ENCODE data around the gene CD40LG. TPM values are rescaled to one million over a fixed set of nuclear protein-coding genes. Genes with fewer than 3 reads are reported as not detected.

The CD40LG gene
- total and polyA plus RNA-seq, 7 donors, result 0.25 TPM; not detected in 6

GRCh38 chrX:136627409-136627808, 20.5 kb upstream of the CD40LG start:
- WGBS, 3 donors, result 75 to 87% (median 83%) methylated on average over 4 of the region's 4 CpGs
- no peak overlapping the region for H3K4me3 ChIP-seq
- intact Hi-C loops (cut with DNase I), result no loop called here

DNA sequence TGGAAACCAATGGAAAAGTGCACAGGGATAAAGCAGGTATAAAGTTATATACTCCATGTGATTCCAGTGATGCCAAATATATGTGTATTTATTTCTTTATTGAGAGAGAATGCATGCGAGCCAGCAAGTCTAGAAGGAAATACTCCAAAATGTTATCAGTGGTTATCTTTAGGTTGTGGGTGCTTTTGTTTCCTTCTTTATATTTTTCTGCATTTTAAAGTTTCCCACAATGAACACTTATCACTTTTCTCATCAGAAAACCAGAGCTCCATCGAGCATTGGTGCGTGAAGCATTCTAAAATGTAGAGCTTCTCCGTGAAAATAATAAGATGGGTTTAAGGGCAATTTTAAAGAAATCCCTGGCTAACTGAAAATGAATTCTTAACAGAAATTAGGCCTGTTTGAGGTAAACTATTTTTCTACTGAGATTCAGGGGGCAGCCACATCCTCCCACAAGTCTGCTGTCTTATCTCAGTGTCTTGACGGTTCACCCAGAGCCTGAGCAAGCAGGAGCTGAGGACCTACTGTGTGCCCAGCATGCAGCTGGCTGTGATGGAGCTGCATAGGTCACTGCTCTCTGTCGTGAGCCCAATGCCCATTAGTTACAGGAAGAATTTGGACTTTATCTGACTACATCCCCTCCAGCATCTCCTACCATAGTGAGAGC, 18.7 kb upstream of the CD40LG start:
- no peak overlapping the region for H3K4me3 ChIP-seq
- peaks cover 0 to 16% (median 0%) of the 10 kb centered on the region in 3 donors for H3K27me3 ChIP-seq (ENCODE audit: insufficient read depth in 3 of 3, low read length in 2 of 3)
- 64 to 75% (median 74%) methylated on average over 6 of the region's 6 CpGs for WGBS, 3 donors
- intact Hi-C loops (cut with DNase I), result no loop called here
- no peak for DNase-seq
- no peaks in the 10 kb centered on the region for H3K4me1 ChIP-seq
- TF ChIP-seq, protein P1, sequence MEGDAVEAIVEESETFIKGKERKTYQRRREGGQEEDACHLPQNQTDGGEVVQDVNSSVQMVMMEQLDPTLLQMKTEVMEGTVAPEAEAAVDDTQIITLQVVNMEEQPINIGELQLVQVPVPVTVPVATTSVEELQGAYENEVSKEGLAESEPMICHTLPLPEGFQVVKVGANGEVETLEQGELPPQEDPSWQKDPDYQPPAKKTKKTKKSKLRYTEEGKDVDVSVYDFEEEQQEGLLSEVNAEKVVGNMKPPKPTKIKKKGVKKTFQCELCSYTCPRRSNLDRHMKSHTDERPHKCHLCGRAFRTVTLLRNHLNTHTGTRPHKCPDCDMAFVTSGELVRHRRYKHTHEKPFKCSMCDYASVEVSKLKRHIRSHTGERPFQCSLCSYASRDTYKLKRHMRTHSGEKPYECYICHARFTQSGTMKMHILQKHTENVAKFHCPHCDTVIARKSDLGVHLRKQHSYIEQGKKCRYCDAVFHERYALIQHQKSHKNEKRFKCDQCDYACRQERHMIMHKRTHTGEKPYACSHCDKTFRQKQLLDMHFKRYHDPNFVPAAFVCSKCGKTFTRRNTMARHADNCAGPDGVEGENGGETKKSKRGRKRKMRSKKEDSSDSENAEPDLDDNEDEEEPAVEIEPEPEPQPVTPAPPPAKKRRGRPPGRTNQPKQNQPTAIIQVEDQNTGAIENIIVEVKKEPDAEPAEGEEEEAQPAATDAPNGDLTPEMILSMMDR (IDR thresholded peaks at IDR 0.05), result no peak
- H3K9me3 ChIP-seq, result no peaks in the 10 kb centered on the region
- no peak overlapping the region for H3K27ac ChIP-seq
- no peaks in the 10 kb centered on the region for H3K36me3 ChIP-seq (ENCODE audit: insufficient read depth in 1 of 2, low read depth in 1 of 2)
- no peak for ATAC-seq

More at GRCh38 chrX:136627409-136627808, 20.5 kb upstream of the CD40LG start:
- H3K9me3 ChIP-seq, result no peaks in the 10 kb centered on the region
- H3K36me3 ChIP-seq (ENCODE audit: insufficient read depth in 1 of 2, low read depth in 1 of 2), result no peaks in the 10 kb centered on the region
- H3K4me1 ChIP-seq, result no peaks in the 10 kb centered on the region
- TF ChIP-seq, protein P1 (IDR thresholded peaks at IDR 0.05), result no peak
- ATAC-seq, result no peak
- peaks cover 0 to 16% (median 0%) of the 10 kb centered on the region in 3 donors for H3K27me3 ChIP-seq (ENCODE audit: insufficient read depth in 3 of 3, low read length in 2 of 3)
- H3K27ac ChIP-seq, result no peak overlapping the region
- DNase-seq, result no peak

GRCh38 chrX:136630881-136631280, 17.1 kb upstream of the CD40LG start:
- Histone ChIP-seq H3K27me3 (ENCODE audit: insufficient read depth in 3 of 3, low read length in 2 of 3) (peaks cover 0 to 16% (median 0%) of the 10 kb centered on the region in 3 donors), H3K4me3 (no peak overlapping the region), H3K36me3 (ENCODE audit: insufficient read depth in 1 of 2, low read depth in 1 of 2) (no peaks in the 10 kb centered on the region), H3K27ac (no peak overlapping the region), H3K4me1 (no peaks in the 10 kb centered on the region), H3K9me3 (no peaks in the 10 kb centered on the region)
- intact Hi-C loops (cut with DNase I), result no loop called here
- 30 to 70% (median 63%) methylated on average over 1 of the region's 1 CpG for WGBS, 3 donors
- no peak for ATAC-seq
- DNase-seq, result no peak
- TF ChIP-seq, protein P1 (IDR thresholded peaks at IDR 0.05), result no peak

GRCh38 chrX:136635235-136635634, 12.7 kb upstream of the CD40LG start:
- Histone ChIP-seq H3K4me3 (no peak overlapping the region), H3K36me3 (ENCODE audit: insufficient read depth in 1 of 2, low read depth in 1 of 2) (no peaks in the 10 kb centered on the region), H3K27ac (no peak overlapping the region), H3K4me1 (no peaks in the 10 kb centered on the region), H3K9me3 (no peaks in the 10 kb centered on the region), H3K27me3 (ENCODE audit: insufficient read depth in 3 of 3, low read length in 2 of 3) (peaks cover 0 to 9% (median 0%) of the 10 kb centered on the region in 3 donors)
- no peak for ATAC-seq
- no peak for DNase-seq
- WGBS, 3 donors, result 66 to 78% (median 73%) methylated on average over 6 of the region's 6 CpGs
- intact Hi-C loops (cut with DNase I), result no loop called here
- TF ChIP-seq, protein P1 (IDR thresholded peaks at IDR 0.05), result no peak

DNA sequence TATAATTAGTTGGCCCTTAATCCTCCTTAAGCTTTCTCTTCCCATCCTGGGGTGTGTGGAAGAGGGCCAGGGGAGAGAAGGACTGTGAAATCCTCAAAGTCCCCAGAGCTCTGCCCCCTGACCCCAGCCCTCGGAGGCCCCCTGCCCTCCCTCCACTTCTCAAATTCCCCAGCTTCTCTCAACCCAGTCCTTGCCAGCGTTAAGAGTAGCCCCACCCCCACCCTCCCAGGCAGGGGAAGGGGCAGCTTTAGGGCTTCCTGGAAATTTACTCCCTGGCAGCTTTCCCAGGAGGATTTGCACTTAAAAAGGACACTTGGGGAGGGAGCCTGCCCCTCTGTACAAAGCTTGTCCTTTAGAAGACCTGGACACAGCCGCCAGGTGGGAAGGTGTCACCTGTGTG, 11.8 kb upstream of the CD40LG start:
- 0 to 29% (median 9%) methylated on average over 2 to 3 of the region's 3 CpGs for WGBS, 3 donors
- Histone ChIP-seq H3K27ac (no peak overlapping the region), H3K36me3 (ENCODE audit: insufficient read depth in 1 of 2, low read depth in 1 of 2) (no peaks in the 10 kb centered on the region), H3K4me3 (no peak overlapping the region), H3K27me3 (ENCODE audit: insufficient read depth in 3 of 3, low read length in 2 of 3) (peaks cover 0 to 9% (median 0%) of the 10 kb centered on the region in 3 donors), H3K9me3 (no peaks in the 10 kb centered on the region), H3K4me1 (no peaks in the 10 kb centered on the region)
- DNase-seq, result no peak
- TF ChIP-seq, protein P1 (IDR thresholded peaks at IDR 0.05), result no peak
- intact Hi-C loops (cut with DNase I), result no loop called here
- ATAC-seq, result no peak

Measured in psoas muscle (tissue), 8 donors.